WTC11 (cell line): Measurements from ENCODE around the gene SMARCA4. TPM values are rescaled to one million over a fixed set of nuclear protein-coding genes. Genes with fewer than 3 reads are reported as not detected.

Experiments used
- ATAC-seq: fragments of 200-7000 bp; cut with Tn5 transposase; 2 replicates; pipeline ENCODE4 v1.10.0; 2021; ENCODE audit warnings: mild to moderate bottlenecking, moderate library complexity
- CTCF ChIA-PET: fragments of 300-600 bp; sonication (Branson Sonifier 250); formaldehyde crosslinking; loops from one replicate; lab custom pipeline; 2021; ENCODE audit warnings: antibody characterized with exemption; lab: Charles Lee
- POLR2A ChIA-PET: fragments of 350-600 bp; sonication (Branson Sonifier 250); formaldehyde crosslinking; loops from one replicate; lab custom pipeline; 2021; ENCODE audit warnings: antibody characterized with exemption; lab: Charles Lee
- DNase-seq: peaks from one replicate; pipeline ENCODE4 v3.0.0; 2021; ENCODE audit warnings: low spot score
- H3K27ac Mint-ChIP-seq: 2 replicates; pipeline ENCODE4 v1.8.0; 2021; ENCODE audit warnings: mixed read lengths
- H3K27me3 Mint-ChIP-seq: 2 replicates; pipeline ENCODE4 v1.8.0; 2021; ENCODE audit warnings: low read depth, mild to moderate bottlenecking, moderate library complexity, mixed read lengths
- H3K36me3 Mint-ChIP-seq: 2 replicates; pipeline ENCODE4 v1.8.0; 2021; ENCODE audit warnings: mixed read lengths
- H3K4me1 Mint-ChIP-seq: 2 replicates; pipeline ENCODE4 v1.8.0; 2022; ENCODE audit warnings: mixed read lengths
- H3K4me3 Mint-ChIP-seq: 2 replicates; pipeline ENCODE4 v1.8.0; 2021; ENCODE audit warnings: mild to moderate bottlenecking, moderate library complexity, mixed read lengths
- H3K9me3 Mint-ChIP-seq: 2 replicates; pipeline ENCODE4 v1.8.0; 2021; ENCODE audit warnings: mixed read lengths
- ARID4B ChIP-seq: sonication (generic); formaldehyde crosslinking; IDR thresholded peaks from 2 replicates; pipeline ENCODE4 v1.8.0; 2023; ENCODE audit warnings: missing genetic modification reagents, mild to moderate bottlenecking, borderline replicate concordance
- CBFB ChIP-seq: sonication (generic); formaldehyde crosslinking; IDR thresholded peaks from 2 replicates; pipeline ENCODE4 v1.8.1; 2022; ENCODE audit warnings: mild to moderate bottlenecking, low read depth, missing genetic modification reagents
- E2F5 ChIP-seq: sonication (generic); formaldehyde crosslinking; IDR thresholded peaks from 2 replicates; pipeline ENCODE4 v1.8.1; 2022; ENCODE audit warnings: mild to moderate bottlenecking, moderate library complexity, missing genetic modification reagents
- ELF4 ChIP-seq: sonication (generic); formaldehyde crosslinking; IDR thresholded peaks from 2 replicates; pipeline ENCODE4 v1.8.1; 2022; ENCODE audit warnings: low read depth, mild to moderate bottlenecking, moderate library complexity, missing genetic modification reagents
- ERG ChIP-seq: fragments of 250-450 bp; sonication (Bioruptor Pico); IDR thresholded peaks from 2 replicates; pipeline ENCODE4 v1.8.0; 2021; ENCODE audit warnings: mild to moderate bottlenecking
- FOXP4 ChIP-seq: sonication (generic); formaldehyde crosslinking; IDR thresholded peaks from 2 replicates; pipeline ENCODE4 v1.8.0; 2022; ENCODE audit warnings: mild to moderate bottlenecking, missing genetic modification reagents
- GRHL2 ChIP-seq: fragments of 250-450 bp; sonication (Bioruptor Pico); IDR thresholded peaks from 2 replicates; pipeline ENCODE4 v1.8.0; 2022; ENCODE audit warnings: mild to moderate bottlenecking, moderate library complexity; ENCODE audit not compliant: insufficient replicate concordance, severe bottlenecking
- HMGXB4 ChIP-seq: sonication (generic); formaldehyde crosslinking; IDR thresholded peaks from 2 replicates; pipeline ENCODE4 v1.8.1; 2023; ENCODE audit warnings: mild to moderate bottlenecking, moderate library complexity, missing genetic modification reagents
- IRF1 ChIP-seq: sonication (generic); formaldehyde crosslinking; IDR thresholded peaks from 2 replicates; pipeline ENCODE4 v1.8.0; 2023; ENCODE audit warnings: missing genetic modification reagents
- MYBL2 ChIP-seq: sonication (generic); formaldehyde crosslinking; IDR thresholded peaks from 2 replicates; pipeline ENCODE4 v1.8.1; 2023; ENCODE audit warnings: mild to moderate bottlenecking, moderate library complexity, missing genetic modification reagents
- RORB ChIP-seq: fragments of 250-450 bp; sonication (Bioruptor Pico); IDR thresholded peaks from 2 replicates; pipeline ENCODE4 v1.9.0; 2021; ENCODE audit warnings: mild to moderate bottlenecking
- SMAD3 ChIP-seq: sonication (generic); formaldehyde crosslinking; IDR thresholded peaks from 2 replicates; pipeline ENCODE4 v1.8.0; 2022; ENCODE audit warnings: missing genetic modification reagents, mild to moderate bottlenecking, borderline replicate concordance
- SP1 ChIP-seq: sonication (generic); formaldehyde crosslinking; conservative IDR thresholded peaks from 2 replicates; pipeline ENCODE4 v1.8.1; 2022; ENCODE audit warnings: missing genetic modification reagents
- TCF7 ChIP-seq: sonication (generic); formaldehyde crosslinking; IDR thresholded peaks from 2 replicates; pipeline ENCODE4 v1.8.0; 2022; ENCODE audit warnings: mild to moderate bottlenecking, low read depth, missing genetic modification reagents, moderate library complexity
- ZNF121 ChIP-seq: sonication (generic); formaldehyde crosslinking; IDR thresholded peaks from 2 replicates; pipeline ENCODE4 v1.8.0; 2023; ENCODE audit warnings: missing genetic modification reagents
- ZNF317 ChIP-seq: sonication (generic); formaldehyde crosslinking; IDR thresholded peaks from 2 replicates; pipeline ENCODE4 v1.8.1; 2023; ENCODE audit warnings: low read depth, mild to moderate bottlenecking, moderate library complexity, missing genetic modification reagents, borderline replicate concordance
- ZNF396 ChIP-seq: fragments of 250-450 bp; sonication (Bioruptor Pico); IDR thresholded peaks from 2 replicates; pipeline ENCODE4 v1.8.0; 2021; ENCODE audit warnings: mild to moderate bottlenecking, moderate library complexity, borderline replicate concordance
- total RNA-seq: library from RNA; stranded (reverse); gene quantifications from 3 replicates; pipeline ENCODE4 v1.2.3, GENCODE V29; 2021

SMARCA4 gene
- total RNA-seq, 1 experiment from 2014 or later: 295 TPM

- DNase-seq: no peak
- peak overlapping the region; percentile 95 for H3K4me3 Mint-ChIP-seq
- ChIA-PET POLR2A (no interaction called here), CTCF (interaction anchor here (1.0 to 9.3 kb wide), 3 partner anchors 21 to 104 kb away, joined by 3 to 77 read pairs (median 4); no protein-coding TSS in a partner anchor)
- no peak for TF ChIP-seq HMGXB4
- no peak for TF ChIP-seq SP1 (CRISPR knock-in tag)
- no peaks in the 10 kb centered on the region for H3K9me3 Mint-ChIP-seq
- peaks cover 31% of the 10 kb centered on the region for H3K4me1 Mint-ChIP-seq
- H3K27ac Mint-ChIP-seq: peak overlapping the region; percentile 93
- H3K36me3 Mint-ChIP-seq: 0 out of 2 replicates have a peak, but pooled peaks cover 5% of the 10 kb centered on the region
- no peaks in the 10 kb centered on the region; the same call in 1 of the 2 replicates for H3K27me3 Mint-ChIP-seq
- no peak for ATAC-seq
Observed at GRCh38 chr19:10962863-10963262, 2.0 kb downstream of the SMARCA4 start.

- H3K36me3 Mint-ChIP-seq: 0 out of 2 replicates have a peak, but pooled peaks cover 5% of the 10 kb centered on the region
- H3K4me3 Mint-ChIP-seq: no peak overlapping the region
- ChIA-PET POLR2A (interaction anchor here (0.5 to 0.7 kb wide), 2 partner anchors 12 to 175 kb away, joined by 4 to 5 read pairs; no protein-coding TSS in a partner anchor), CTCF (interaction anchor here (1.0 to 1.3 kb wide), 2 partner anchors 22 to 105 kb away, joined by 3 to 4 read pairs; no protein-coding TSS in a partner anchor)
- no peak overlapping the region for H3K27ac Mint-ChIP-seq
- DNase-seq (no peak), ATAC-seq (no peak)
- H3K9me3 Mint-ChIP-seq: no peaks in the 10 kb centered on the region
- no peaks in the 10 kb centered on the region for H3K27me3 Mint-ChIP-seq
- peaks cover 41% of the 10 kb centered on the region for H3K4me1 Mint-ChIP-seq
- TF ChIP-seq ZNF121 (CRISPR knock-in tag) (no peak), E2F5 (no peak), ERG (CRISPR knock-in tag) (no peak), MYBL2 (CRISPR knock-in tag) (no peak), SP1 (CRISPR knock-in tag) (no peak)
Observed at GRCh38 chr19:10963865-10964264, 3.0 kb downstream of the SMARCA4 start.

- DNase-seq (no peak), ATAC-seq (no peak)
- ChIA-PET POLR2A (no interaction called here), CTCF (interaction anchor here (1.0 to 4.8 kb wide), 3 partner anchors 23 to 298 kb away, joined by 3 to 28 read pairs (median 4); partner anchors contain the start of gene DOCK6)
- Mint-ChIP-seq H3K27ac (peak overlapping the region; percentile 88; the same call in 1 of the 2 replicates), H3K4me1 (peaks cover 45% of the 10 kb centered on the region), H3K36me3 (0 out of 2 replicates have a peak, but pooled peaks cover 5% of the 10 kb centered on the region), H3K27me3 (no peaks in the 10 kb centered on the region), H3K4me3 (no peak overlapping the region), H3K9me3 (no peaks in the 10 kb centered on the region)
- no peak for TF ChIP-seq ZNF396 (CRISPR knock-in tag)
- no peak for TF ChIP-seq ZNF317
- TF ChIP-seq IRF1: no peak
- no peak for TF ChIP-seq RORB
- no peak for TF ChIP-seq SP1 (CRISPR knock-in tag)
- TF ChIP-seq ARID4B (CRISPR knock-in tag): no peak
- no peak for TF ChIP-seq CBFB (CRISPR knock-in tag)
- TF ChIP-seq ERG (CRISPR knock-in tag): no peak
- TF ChIP-seq TCF7 (CRISPR knock-in tag): no peak
- TF ChIP-seq FOXP4 (CRISPR knock-in tag): no peak
- no peak for TF ChIP-seq ELF4 (CRISPR knock-in tag)
- TF ChIP-seq SMAD3 (CRISPR knock-in tag): no peak
- no peak for TF ChIP-seq MYBL2 (CRISPR knock-in tag)
- TF ChIP-seq GRHL2: no peak
Observed at GRCh38 chr19:10964903-10965302, 4.1 kb downstream of the SMARCA4 start.
